HL-60 (cell line): ENCODE data around the gene OR4Q2.
"Not testable (repeated sequence)": the region's sequence is repeated elsewhere in the genome, so short reads cannot be mapped to it uniquely, and the experiment has no call there.

Experiments
- GABPA ChIP-seq: IDR thresholded peaks from 2 replicates; pipeline ENCODE4 v1.6.1; 2012; ENCODE audit warnings: low read depth
- TF ChIP-seq, protein P1 (sequence below): IDR thresholded peaks from 2 replicates; pipeline ENCODE4 v1.6.1; 2012; ENCODE audit warnings: low read depth; ENCODE audit not compliant: insufficient replicate concordance
- TF ChIP-seq, protein P2 (sequence below): IDR thresholded peaks from one replicate; pipeline ENCODE4 v1.5.1; 2011; ENCODE audit warnings: low read length, control low read depth, inconsistent platforms; ENCODE audit not compliant: insufficient read depth

GRCh38 chr14:19969735-19970134, 32.2 kb upstream of the OR4Q2 start:
- TF ChIP-seq, protein P1, sequence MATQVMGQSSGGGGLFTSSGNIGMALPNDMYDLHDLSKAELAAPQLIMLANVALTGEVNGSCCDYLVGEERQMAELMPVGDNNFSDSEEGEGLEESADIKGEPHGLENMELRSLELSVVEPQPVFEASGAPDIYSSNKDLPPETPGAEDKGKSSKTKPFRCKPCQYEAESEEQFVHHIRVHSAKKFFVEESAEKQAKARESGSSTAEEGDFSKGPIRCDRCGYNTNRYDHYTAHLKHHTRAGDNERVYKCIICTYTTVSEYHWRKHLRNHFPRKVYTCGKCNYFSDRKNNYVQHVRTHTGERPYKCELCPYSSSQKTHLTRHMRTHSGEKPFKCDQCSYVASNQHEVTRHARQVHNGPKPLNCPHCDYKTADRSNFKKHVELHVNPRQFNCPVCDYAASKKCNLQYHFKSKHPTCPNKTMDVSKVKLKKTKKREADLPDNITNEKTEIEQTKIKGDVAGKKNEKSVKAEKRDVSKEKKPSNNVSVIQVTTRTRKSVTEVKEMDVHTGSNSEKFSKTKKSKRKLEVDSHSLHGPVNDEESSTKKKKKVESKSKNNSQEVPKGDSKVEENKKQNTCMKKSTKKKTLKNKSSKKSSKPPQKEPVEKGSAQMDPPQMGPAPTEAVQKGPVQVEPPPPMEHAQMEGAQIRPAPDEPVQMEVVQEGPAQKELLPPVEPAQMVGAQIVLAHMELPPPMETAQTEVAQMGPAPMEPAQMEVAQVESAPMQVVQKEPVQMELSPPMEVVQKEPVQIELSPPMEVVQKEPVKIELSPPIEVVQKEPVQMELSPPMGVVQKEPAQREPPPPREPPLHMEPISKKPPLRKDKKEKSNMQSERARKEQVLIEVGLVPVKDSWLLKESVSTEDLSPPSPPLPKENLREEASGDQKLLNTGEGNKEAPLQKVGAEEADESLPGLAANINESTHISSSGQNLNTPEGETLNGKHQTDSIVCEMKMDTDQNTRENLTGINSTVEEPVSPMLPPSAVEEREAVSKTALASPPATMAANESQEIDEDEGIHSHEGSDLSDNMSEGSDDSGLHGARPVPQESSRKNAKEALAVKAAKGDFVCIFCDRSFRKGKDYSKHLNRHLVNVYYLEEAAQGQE = not testable (repeated sequence)
- TF ChIP-seq, protein P2, sequence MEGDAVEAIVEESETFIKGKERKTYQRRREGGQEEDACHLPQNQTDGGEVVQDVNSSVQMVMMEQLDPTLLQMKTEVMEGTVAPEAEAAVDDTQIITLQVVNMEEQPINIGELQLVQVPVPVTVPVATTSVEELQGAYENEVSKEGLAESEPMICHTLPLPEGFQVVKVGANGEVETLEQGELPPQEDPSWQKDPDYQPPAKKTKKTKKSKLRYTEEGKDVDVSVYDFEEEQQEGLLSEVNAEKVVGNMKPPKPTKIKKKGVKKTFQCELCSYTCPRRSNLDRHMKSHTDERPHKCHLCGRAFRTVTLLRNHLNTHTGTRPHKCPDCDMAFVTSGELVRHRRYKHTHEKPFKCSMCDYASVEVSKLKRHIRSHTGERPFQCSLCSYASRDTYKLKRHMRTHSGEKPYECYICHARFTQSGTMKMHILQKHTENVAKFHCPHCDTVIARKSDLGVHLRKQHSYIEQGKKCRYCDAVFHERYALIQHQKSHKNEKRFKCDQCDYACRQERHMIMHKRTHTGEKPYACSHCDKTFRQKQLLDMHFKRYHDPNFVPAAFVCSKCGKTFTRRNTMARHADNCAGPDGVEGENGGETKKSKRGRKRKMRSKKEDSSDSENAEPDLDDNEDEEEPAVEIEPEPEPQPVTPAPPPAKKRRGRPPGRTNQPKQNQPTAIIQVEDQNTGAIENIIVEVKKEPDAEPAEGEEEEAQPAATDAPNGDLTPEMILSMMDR = not testable (repeated sequence)
- TF ChIP-seq GABPA = not testable (repeated sequence)
